Activated CD4-positive, alpha-beta T cell treated with anti-CD3 and anti-CD28 coated beads, Interleukin-2, amount 50 U/mL, for 48 hours (primary cell): ENCODE data around the gene HEPHL1.
"Not testable (repeated sequence)": the region's sequence is repeated elsewhere in the genome, so short reads cannot be mapped to it uniquely, and the experiment has no call there.

Source experiments
- DNase-seq, 2 experiments: peaks; one replicate each; pipeline ENCODE4 v3.0.0-alpha.2; 2020

The HEPHL1 gene

GRCh38 chr11:94089341-94089740, 68.2 kb downstream of the HEPHL1 start:
- DNase-seq, result no peak

- no peak for DNase-seq
Measured at GRCh38 chr11:94090401-94090800, 69.2 kb downstream of the HEPHL1 start.

GRCh38 chr11:94091091-94091490, 69.9 kb downstream of the HEPHL1 start:
- no peak for DNase-seq

DNA sequence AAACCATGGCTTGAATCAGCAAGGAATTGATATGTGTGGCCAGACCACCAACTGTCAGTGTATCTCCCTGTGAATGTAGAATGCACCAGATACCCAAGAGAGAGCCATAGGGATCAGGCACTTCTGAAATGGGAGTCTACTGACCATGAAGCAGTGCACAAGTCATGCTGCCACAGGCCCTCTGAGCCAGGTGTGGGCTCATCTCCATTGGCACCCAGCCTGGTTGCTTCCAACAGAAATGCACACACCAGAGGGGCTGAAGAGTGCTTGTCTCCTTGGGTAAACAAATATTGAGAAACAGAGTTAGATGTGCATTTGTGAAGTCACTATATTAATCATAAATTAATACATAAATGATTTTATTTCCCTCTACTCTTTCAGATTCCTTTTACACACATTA, 79.1 kb downstream of the HEPHL1 start:
- no peak for DNase-seq

DNA sequence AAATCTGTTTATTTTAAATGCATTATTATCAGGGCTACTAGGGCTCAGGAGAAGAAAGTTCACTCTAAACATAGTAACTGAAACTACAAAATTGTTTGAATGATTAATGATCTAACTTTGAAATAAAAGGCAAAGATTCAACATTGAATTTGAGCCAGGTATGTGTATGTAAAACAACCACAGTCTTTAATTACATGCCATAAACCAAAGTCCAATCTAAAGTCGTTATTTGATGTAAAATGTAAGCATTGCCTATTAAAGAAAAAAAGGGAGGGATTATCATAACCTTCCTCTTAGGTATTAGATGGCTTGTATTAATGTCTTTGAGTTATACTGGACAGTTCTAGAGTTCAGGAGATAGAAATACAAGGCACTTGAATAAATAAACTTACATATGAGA, 82.3 kb downstream of the HEPHL1 start:
- DNase-seq, result no peak

GRCh38 chr11:94104734-94105133, 83.6 kb downstream of the HEPHL1 start:
- no peak for DNase-seq

DNA sequence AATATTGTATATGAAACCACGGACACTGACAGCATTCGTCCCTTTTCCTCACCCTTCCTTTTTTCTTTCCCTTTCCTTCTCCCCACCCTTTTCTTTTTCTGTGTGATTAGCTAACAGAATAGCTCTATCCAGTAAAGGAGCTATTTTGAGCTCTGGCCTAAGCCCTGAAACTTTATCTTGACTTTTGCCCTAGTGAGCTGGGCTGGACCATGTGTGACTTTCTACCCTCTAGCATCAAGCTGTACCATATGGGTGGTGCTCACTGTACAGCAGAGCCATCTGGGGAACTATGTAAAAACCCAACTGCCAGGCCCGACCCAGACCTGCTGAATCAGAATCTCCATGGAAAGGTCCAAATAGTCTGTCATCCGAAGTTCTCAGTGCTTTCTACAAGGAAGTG, 85.6 kb downstream of the HEPHL1 start:
- DNase-seq, result no peak

DNA sequence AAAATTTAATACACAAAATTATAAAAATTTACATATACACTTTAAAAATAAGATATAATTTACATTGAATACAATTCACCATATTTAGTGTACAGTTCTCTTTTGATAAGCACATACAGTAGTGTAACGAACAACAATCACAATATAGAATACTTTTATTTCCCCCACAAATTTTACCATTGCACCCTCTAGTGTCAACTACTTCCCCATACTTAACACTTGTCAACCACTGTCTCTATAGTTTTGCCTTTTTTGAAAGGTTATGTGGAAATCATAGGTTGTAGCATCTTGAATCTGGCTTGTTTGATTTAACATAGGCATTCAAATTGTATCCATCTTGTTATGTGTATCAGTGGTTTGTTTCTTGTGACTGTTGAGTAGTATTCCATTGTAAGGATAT, 86.2 kb downstream of the HEPHL1 start:
- no peak for DNase-seq

GRCh38 chr11:94111241-94111640, 90.1 kb downstream of the HEPHL1 start:
- DNase-seq, result no peak

GRCh38 chr11:94111660-94112059, 90.5 kb downstream of the HEPHL1 start:
- DNase-seq, result no peak

- DNase-seq, result no peak
Measured at GRCh38 chr11:94112206-94112953, 91.2 kb downstream of the HEPHL1 start.

- no peak for DNase-seq
Measured at GRCh38 chr11:94117197-94117574, 96.0 kb downstream of the HEPHL1 start.

DNA sequence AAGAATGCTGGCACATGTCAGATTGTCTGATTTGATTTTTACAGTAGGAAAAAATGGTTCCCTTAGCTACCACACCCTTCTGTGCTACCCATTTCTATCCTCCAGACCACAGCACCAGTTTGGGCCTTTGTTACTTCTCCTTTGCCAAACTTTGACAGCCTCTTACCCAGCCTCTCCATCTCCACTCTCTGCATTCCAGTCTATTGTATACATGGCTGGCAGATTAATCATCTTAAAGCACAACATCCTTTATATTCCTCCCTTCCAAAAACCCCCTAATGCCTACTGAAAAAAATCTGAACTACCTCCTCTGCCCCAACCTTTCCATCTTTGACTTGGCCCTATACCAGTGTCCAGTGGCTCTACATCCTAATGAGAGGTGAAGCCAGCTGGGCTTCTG, 96.7 kb downstream of the HEPHL1 start:
- DNase-seq, result no peak

- DNase-seq, result not testable (repeated sequence)
Measured at GRCh38 chr11:94119676-94120075, 98.5 kb downstream of the HEPHL1 start.

DNA sequence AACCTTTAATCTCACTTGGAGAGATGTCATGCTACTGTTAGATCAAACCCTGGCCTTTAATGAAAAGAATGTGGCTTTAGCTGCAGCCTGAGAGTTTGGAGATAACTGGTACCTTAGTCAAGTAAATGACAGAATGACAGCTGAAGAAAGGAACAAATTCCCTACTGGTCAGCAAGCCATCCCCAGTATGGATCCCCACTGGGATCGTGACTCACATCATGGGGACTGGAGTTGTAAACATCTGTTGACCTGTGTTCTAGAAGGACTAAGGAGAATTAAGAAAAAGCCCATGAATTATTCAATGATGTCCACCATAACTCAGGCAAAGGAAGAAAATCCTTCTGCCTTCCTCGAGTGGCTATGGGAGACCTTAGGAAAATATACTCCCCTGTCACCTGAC, 99.4 kb downstream of the HEPHL1 start:
- DNase-seq, result not testable (repeated sequence)

DNA sequence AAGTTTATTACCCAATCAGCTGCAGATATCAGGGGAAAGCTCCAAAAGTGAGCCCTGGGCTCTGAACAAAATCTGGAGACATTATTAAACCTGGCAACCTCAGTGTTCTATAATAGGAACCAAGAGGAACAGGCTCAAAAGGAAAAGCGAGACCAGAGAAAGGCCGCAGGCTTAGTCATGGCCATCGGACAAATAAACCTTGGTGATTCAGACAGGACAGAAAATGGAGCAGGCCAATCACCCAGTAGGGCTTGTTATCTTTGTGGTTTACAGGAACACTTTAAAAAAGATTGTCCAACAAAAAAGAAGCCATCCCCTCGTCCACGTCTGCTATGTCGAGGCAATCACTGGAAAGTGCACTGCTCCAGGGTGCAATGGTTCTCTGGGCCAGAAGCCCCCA, 99.8 kb downstream of the HEPHL1 start:
- DNase-seq, result no peak

DNA sequence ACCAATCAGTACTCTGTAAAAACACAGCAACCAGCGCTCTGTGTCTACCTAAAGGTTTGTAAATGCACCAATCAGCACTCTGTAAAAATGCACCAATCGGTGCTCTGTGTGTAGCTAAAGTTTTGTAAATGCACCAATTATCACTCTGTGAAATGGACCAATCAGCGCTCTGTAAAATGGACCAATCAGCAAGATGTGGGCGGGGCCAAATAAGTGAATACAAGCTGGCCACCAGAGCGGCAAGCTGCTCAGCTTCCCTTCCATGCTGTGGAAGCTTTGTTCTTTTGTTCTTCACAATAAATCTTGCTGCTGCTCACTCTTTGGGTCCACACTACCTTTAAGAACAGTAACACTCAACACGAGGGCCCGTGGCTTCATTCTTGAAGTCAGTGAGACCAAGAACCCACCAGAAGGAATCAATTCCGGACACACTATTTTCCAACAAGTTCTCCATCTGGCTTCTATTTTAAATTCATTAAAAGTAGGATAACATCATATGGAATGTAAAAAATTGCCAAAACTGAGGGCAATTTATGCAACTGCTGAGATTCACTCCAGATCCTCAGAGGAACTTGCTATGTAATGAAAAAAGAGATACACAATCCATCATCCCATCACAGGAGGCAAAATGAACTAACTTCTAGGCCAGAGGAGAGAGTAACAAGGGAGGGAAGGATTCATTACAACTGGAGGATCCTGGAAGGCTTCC, 104.4 kb downstream of the HEPHL1 start:
- DNase-seq, result no peak

GRCh38 chr11:94127638-94128037, 106.5 kb downstream of the HEPHL1 start:
- no peak for DNase-seq

GRCh38 chr11:94128291-94128745, 107.2 kb downstream of the HEPHL1 start:
- peak in 1 of 2 experiments; percentile 48 for DNase-seq

DNA sequence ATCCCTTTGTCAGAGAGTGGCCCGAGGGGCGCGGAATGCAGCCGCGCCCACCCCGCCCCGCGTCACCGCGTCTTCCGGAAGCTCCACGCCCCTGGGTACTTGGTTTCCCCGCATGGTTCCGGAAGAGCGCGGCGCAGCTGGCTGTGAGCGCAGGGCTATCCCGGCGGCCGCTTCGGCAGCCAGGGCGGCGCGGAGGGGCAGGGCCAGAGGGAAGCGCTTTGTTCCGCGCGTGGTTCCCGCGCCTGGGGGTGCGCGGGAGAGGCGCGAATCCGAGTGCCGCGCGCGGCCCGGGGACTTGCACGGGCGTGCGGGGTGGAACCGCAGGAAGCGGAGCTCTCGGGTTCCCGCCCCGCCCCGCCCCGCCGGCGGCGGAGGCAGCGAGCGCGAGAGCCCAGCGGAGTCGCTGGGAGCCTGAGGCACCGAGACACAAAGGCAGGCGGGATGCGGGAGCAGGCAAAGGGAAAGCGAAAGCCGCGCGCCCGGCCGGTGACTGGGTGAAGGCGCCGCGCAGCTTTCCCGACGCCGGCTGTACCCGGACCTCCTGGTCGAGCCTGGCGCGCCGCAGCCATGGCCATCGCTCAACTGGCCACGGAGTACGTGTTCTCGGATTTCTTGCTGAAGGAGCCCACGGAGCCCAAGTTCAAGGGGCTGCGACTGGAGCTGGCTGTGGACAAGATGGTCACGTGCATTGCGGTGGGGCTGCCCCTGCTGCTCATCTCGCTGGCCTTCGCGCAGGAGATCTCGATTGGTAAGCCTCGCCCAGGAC, 107.8 kb downstream of the HEPHL1 start, which contains the start of gene PANX1:
PANX1 (plus strand) TSS at position 96 of the 766 bp plus-strand sequence; CDS start at position 568, 472 bp downstream.
- peak; percentile 70 to 79 for DNase-seq

DNA sequence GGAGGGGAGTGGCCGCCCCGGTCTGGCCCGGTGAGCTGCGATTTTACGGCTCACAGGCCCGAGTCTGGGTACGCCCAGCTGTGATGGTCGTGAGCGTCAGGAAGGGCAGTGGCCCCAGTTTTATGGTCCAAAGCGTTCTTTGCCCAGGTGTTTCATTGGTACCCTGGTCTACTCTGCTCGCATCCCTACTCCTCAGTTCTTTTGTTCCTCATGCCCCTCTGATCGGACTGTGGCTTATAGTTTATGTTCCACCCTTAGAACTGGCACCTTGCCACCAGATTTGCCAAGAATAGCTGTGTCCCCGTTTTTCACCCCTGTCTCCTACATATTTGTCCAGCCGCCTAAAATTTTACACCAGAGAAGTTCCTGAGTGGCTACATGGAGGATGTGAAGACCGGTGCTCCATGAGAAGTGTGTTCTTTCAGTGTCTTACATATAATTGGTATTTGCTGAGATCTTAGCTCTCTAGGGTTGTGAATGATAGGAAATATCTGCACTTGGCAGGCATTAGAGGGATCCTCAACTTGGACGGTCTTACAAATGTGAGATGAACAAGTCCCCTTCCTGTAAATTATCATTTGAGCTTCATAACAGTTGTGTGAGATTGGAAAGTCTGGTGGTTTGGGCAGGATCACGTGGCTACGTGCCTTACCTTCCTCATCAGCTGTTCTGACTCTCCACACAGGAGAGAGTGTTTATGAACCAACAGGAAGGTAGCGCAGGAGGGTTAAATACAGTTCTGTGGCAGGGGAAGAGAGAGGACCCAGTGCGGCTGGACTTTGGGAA, 108.6 kb downstream of the HEPHL1 start:
- DNase-seq, result peak in 1 of 2 experiments; percentile 31

DNA sequence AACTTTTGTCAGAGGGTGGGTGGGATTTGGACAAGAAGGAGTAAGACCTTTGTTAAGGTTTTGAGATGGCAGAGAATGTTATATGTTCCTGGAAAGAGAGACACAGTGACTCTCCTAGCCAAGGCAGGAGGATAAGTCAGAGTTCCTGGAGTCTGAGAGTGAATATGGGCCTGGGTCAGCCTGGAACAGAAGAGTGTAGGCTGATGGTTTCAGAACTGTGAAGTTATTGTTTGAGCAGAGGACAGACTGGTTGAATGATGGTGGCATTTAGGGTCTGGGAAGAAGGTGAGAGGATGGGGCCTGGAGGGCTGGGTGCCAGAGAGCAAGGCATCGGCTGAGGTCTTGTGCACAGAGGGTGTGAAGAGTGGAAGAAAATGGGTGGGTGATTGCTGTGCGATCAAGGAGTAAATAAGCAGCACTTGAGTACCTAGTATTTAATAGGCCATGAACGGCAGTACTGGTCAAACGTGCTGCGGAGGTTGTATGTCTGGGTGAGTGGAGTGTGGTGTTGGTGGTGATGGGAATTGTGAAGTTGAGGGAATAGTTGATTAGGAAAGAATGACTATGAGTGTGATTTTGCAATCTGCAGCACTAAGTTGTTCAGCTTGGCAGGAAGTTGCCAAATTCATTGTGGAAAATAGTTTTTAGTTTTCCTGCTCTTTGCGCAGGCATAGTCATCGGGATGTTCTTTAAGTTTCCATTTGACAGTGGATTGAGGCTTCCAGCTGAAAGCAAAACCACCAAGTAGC, 109.3 kb downstream of the HEPHL1 start:
- DNase-seq, result no peak
